HFFc6 (cell line): Measurements from ENCODE around the gene NT5C2. TPM values are rescaled to one million over a fixed set of nuclear protein-coding genes. Genes with fewer than 3 reads are reported as not detected.

Experiments
- DNase-seq: peaks from one replicate; pipeline ENCODE4 v3.0.0-alpha.2; 2018
- H3K27ac Mint-ChIP-seq: 2 replicates; pipeline ENCODE4 v1.8.0; 2020; ENCODE audit warnings: mild to moderate bottlenecking, mixed read lengths
- H3K27me3 Mint-ChIP-seq: 2 replicates; pipeline ENCODE4 v1.8.0; 2021; ENCODE audit warnings: mild to moderate bottlenecking, moderate library complexity, mixed read lengths; ENCODE audit not compliant: insufficient read depth
- H3K36me3 Mint-ChIP-seq: 2 replicates; pipeline ENCODE4 v1.8.0; 2021; ENCODE audit warnings: low read depth, mixed read lengths
- H3K4me1 Mint-ChIP-seq: 2 replicates; pipeline ENCODE4 v1.8.0; 2020; ENCODE audit warnings: low read depth, mixed read lengths
- H3K4me3 Mint-ChIP-seq: 2 replicates; pipeline ENCODE4 v1.8.0; 2020; ENCODE audit warnings: mild to moderate bottlenecking, moderate library complexity, mixed read lengths
- H3K9me3 Mint-ChIP-seq: 2 replicates; pipeline ENCODE4 v1.8.0; 2020; ENCODE audit warnings: mild to moderate bottlenecking, mixed read lengths
- CTCF ChIP-seq: fragments of 200-600 bp; sonication (generic); IDR thresholded peaks from 2 replicates; pipeline ENCODE4 v1.5.0; 2021; ENCODE audit warnings: antibody characterized with exemption, mild to moderate bottlenecking
- total RNA-seq, 6 experiments: library from RNA; stranded (reverse); fragmentation: NEBNext Ultra II Directional; extraction: Animal tissue kit (Norgen Biotek cat#: 25700); gene quantifications; 2 replicates in 1 of 6; 3 replicates in 5 of 6; pipeline ENCODE4 v1.2.3, GENCODE V29; 2021

Gene NT5C2
- total RNA-seq, 6 experiments from 2014 or later, result 78.5 to 97.4 (median 81.1) TPM

DNA sequence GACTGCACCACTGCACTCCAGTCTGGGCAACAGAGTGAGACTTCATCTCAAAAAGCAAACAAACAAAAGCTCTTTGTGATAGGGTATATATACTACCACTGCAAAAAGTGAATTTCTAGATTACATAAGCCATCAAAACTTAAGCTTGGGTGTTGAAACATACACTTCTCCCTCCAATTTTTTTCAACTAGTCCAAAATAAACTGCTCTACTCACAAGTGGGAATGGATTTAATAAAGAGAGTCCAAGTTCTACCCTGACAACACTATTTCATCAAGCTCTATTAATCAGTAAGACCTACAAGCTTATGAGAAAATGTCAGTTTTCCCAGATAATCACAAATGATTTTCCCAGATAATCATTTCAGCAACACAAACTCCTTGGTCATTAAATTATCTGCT is 82.7 kb downstream of the NT5C2 start:
- Mint-ChIP-seq H3K27me3 (no peaks in the 10 kb centered on the region), H3K9me3 (no peaks in the 10 kb centered on the region), H3K27ac (no peak overlapping the region), H3K36me3 (peaks cover 17% of the 10 kb centered on the region), H3K4me1 (peaks cover 35% of the 10 kb centered on the region), H3K4me3 (no peak overlapping the region)
- no peak for DNase-seq
- no peak for TF ChIP-seq CTCF

GRCh38 chr10:103109821-103110220 is 83.3 kb downstream of the NT5C2 start:
- Mint-ChIP-seq H3K9me3 (no peaks in the 10 kb centered on the region), H3K4me3 (no peak overlapping the region), H3K27ac (no peak overlapping the region), H3K27me3 (no peaks in the 10 kb centered on the region), H3K36me3 (peaks cover 19% of the 10 kb centered on the region), H3K4me1 (peaks cover 36% of the 10 kb centered on the region)
- TF ChIP-seq CTCF, result no peak
- no peak for DNase-seq

GRCh38 chr10:103106539-103106938 is 86.5 kb downstream of the NT5C2 start:
- H3K27me3 Mint-ChIP-seq, result no peaks in the 10 kb centered on the region
- TF ChIP-seq CTCF, result no peak
- no peaks in the 10 kb centered on the region for H3K9me3 Mint-ChIP-seq
- no peak for DNase-seq
- H3K27ac Mint-ChIP-seq, result no peak overlapping the region
- H3K36me3 Mint-ChIP-seq, result peaks cover 32% of the 10 kb centered on the region
- H3K4me3 Mint-ChIP-seq, result no peak overlapping the region
- H3K4me1 Mint-ChIP-seq, result peaks cover 47% of the 10 kb centered on the region

DNA sequence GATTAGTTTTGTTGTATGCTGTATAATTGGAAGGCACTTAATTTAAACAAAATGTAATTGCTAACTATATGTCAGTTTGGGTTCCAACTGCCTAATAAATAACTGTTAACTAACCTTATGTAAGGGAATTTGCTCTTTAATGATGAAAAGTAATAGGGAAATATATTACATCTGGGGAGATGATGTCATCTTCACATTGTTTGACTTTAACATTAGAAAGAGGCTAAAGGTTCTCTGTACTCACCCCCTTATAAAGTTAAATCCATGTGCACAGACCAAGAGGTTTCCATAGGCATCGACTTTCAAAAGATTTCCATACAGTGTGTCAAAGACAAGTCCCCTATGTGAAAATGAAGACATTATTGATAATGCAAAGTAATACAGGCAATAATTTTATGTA is 87.6 kb downstream of the NT5C2 start:
- no peaks in the 10 kb centered on the region for H3K9me3 Mint-ChIP-seq
- H3K4me1 Mint-ChIP-seq, result peaks cover 36% of the 10 kb centered on the region
- no peak for DNase-seq
- no peak overlapping the region for H3K27ac Mint-ChIP-seq
- H3K4me3 Mint-ChIP-seq, result no peak overlapping the region
- no peak for TF ChIP-seq CTCF
- peaks cover 30% of the 10 kb centered on the region for H3K36me3 Mint-ChIP-seq
- H3K27me3 Mint-ChIP-seq, result no peaks in the 10 kb centered on the region

GRCh38 chr10:103104721-103105120 is 88.4 kb downstream of the NT5C2 start:
- TF ChIP-seq CTCF, result no peak
- H3K36me3 Mint-ChIP-seq, result peaks cover 28% of the 10 kb centered on the region
- H3K9me3 Mint-ChIP-seq, result no peaks in the 10 kb centered on the region
- H3K4me3 Mint-ChIP-seq, result no peak overlapping the region
- H3K4me1 Mint-ChIP-seq, result peaks cover 34% of the 10 kb centered on the region
- no peak for DNase-seq
- H3K27ac Mint-ChIP-seq, result no peak overlapping the region
- no peaks in the 10 kb centered on the region for H3K27me3 Mint-ChIP-seq

GRCh38 chr10:103103989-103104388 is 89.1 kb downstream of the NT5C2 start:
- H3K36me3 Mint-ChIP-seq, result peaks cover 25% of the 10 kb centered on the region
- H3K27me3 Mint-ChIP-seq, result no peaks in the 10 kb centered on the region
- H3K27ac Mint-ChIP-seq, result no peak overlapping the region; the same call in 1 of the 2 replicates
- no peak for TF ChIP-seq CTCF
- DNase-seq, result no peak
- H3K9me3 Mint-ChIP-seq, result no peaks in the 10 kb centered on the region
- H3K4me3 Mint-ChIP-seq, result no peak overlapping the region
- H3K4me1 Mint-ChIP-seq, result peaks cover 31% of the 10 kb centered on the region
